ENCODE results near the gene EML1.
A peak's percentile ranks its signal among the peaks of the same experiment; 100 is the strongest.

EML1 gene

DNA sequence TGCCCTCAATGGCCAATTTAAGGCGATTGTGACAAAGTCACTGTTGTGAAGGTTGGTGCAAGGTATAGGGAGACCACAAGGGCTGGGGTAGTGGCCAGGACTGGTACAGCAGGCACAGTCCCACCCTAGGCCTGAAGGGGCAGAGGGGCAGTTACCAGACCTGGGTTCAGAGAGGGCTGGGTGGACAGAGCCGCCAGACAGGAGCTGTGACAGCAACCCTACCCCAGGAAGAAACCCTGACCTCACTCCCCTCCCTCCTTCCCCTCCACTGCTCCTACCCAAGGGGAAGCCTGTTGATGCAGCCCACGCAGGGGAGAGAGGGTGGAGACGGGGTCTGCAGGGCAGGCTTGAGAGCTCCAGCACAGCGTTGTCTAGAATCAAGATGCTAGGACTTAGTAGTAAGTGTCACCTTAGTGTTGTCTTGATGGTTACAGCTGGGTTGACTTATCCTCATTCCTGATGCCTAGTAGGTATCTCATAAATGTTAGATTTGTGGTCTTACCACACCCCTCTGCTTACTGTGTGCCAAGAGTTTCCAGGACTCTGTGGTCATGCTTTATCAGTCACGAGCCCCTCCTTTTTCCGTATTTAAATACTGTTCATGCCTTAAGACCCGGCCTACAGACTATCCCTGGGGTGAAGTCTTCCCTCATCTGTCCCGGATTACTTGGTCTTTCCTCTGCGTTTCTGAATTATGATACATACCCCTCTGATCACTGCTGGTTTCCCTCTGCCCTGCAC is 14.4 kb downstream of the EML1 start:
- no peak for DNase-seq

DNA sequence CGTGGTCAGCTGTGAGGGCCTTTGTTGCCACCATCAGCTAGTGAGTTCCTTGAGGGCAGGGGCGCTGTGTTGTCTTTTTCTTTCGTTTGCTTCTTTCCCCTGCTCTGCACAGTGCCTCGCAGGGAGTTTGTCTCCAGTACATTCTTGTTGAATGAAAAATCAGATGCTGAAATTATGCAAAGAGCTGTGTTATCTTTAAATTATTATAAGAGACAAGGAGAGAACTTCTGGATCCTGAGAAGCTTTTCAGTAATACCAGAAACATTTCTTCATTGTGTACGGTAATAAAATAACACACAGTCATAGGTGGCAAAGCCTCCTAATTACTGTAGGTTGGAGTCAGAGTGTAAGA is 14.9 kb downstream of the EML1 start:
- DNase-seq: no peak

DNA sequence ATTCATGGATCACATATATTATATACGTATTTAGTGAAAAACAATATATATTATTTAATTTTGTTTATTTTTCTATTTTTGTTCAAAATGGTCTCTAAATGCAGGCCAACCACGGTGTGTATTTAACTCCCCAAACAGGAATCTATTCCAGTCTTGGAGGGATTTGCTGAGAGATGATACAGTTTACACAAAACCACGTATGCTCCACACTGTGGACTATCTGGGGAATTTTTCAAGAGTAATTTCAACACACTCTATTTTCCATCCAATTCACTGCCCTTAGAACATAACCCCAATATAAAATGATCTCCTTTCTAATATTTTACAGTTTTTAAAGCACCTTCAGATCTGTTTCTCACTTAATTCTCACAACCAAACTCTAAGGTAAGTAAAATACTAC is 15.3 kb downstream of the EML1 start:
- no peak for DNase-seq

DNA sequence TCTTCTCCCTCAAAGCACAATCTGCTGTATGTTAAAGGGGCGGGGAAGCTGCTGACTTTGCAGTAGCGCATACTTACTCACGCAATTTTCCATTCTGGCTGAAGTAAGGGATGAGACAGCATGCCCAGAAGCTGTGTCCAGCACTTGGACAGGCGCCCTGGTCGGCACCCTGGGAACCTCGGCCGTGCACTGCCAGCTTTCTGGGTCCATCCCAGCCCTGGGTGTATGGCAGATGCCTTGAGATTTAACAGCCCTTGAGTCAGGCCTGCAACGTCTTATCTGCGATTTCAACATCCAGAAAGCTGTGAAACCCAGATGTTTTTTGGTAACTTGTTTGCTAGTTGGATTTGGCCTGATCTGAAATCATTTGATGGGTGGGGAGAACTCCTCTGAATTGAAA is 16.1 kb downstream of the EML1 start:
- DNase-seq: no peak

DNA sequence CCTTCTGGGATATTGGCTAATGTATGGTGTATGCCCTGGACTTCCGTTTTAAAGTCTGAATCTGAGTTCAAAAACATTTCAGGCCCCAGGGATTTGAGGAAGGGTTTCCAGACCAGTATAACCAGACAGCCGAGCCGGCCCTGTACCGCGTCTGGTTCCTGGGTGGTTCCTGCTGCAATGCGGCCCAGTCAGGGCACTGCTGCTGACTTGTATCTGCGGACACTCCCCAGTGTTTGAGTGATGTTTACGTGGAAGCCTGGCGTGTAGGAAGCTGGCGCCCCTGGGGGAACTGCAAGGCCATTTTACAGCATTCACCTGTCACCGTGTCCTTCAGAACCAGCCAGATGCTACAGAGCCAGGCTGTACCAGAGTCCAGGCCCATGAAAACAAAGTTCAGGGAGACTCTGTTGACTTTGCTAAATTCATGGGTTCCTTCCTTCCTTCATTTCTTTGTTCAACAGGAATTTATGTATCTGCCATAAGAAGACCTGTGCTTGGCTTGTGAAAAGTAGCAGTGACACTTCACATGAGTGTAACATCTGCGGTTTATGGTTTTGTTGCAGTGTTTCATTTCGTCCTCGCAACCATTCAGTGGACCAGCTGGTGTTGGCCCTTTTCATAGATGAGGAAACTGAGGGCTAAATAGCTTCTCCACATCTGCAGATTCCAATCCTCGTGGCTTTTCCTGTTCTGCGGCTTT is 16.8 kb downstream of the EML1 start:
- no peak for DNase-seq

DNA sequence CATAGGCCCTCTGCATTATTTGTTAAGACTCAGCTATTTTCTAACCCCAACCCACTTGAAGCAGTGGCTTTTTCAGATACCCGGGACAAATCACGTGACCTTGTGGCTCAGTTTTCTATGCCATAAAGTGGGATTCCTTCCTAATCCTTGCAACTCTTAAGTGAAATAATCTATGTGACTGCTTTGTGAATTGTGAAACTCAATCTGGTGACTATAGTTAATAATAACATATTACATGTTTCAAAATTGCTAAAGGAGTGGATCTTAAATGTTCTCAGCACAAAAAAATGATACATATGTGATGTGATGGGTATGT is 17.3 kb downstream of the EML1 start:
- DNase-seq: no peak

DNA sequence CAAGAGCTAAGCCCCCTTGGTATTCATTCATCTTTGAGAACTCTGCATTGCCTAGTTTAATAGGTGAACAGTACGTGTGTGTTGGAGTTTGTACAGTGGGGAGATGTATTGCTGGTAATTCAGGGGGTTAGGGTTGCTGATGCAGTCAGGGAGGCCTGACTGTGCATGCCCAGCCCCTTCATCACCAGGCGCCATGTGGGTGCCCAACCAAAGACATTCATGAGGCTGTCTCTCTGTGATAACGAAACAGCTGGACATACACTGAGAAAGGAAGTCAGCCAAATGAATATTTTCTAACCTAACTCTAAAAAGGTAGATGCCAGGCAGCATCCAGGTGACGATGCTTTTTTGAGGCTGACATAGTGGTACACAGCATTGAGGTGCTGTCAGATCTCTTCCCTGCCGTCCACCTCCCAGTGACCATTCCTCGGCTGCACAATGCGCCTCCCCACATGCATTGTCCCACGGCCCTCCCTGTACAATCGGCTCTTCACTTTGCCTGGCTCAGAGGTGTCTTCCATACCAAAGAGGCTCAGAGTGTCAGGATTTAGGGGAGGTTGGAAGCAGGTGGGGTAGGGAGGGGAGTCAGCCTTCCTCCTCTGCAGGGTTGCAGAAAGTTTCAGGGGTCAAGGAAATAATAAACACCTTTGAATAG is 19.0 kb downstream of the EML1 start:
- no peak for DNase-seq

DNA sequence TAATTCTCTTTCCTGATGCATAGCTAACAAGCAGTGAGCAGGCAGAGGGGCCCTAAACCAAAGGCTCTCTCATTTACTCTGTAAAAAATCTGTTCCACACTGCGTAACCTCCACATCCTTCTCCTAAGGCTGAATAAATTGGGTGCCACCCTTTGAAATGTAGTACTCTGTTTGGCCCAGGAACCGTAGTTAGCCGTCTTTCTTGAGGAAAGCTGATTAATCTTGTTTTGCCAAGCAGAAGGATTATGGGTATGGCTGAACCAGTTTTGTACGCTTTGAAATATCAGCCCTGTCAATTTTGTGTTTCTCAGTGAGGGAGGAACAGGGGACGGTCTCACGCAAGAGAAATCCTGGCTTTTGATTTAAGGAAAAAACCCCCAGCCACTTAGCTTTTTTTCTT is 19.7 kb downstream of the EML1 start:
- no peak for DNase-seq

DNA sequence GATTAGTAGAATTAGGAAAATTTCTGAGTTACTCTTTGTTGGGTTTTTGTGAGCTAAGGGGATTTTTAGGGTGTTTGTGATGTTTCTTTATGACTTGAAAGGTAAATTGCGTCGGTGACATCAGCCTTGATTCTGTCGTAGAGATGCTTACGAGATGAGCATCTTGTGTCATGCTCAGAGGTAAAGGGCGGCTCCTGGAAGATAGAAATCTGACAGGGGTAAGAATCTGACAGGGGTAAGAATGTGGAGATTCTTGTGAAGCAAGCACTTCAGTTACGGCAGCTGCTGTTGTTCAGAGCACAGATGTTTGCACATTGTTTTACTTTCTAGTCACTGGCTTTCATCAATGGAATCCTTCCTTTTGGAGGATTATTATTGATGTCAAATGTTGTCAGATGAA is 22.5 kb downstream of the EML1 start:
- DNase-seq: no peak

DNA sequence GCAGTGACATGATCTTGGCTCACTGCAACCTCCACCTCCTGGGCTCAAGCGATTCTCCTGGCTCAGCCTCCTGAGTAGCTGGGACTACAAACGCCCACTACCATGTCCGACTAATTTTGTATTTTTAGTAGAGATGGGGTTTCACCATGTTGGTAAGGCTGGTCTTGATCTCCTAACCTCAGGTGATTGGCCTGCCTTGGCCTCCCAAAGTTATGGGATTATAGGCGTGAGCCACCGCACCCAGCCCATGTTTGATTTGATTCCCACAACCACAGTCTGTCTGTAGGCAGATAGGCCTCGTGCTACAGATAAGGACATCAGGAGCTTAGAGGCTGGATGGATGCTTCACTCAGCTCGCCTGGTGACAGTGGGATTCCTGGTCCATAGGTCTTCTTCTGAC is 23.0 kb downstream of the EML1 start:
- no peak for DNase-seq

DNA sequence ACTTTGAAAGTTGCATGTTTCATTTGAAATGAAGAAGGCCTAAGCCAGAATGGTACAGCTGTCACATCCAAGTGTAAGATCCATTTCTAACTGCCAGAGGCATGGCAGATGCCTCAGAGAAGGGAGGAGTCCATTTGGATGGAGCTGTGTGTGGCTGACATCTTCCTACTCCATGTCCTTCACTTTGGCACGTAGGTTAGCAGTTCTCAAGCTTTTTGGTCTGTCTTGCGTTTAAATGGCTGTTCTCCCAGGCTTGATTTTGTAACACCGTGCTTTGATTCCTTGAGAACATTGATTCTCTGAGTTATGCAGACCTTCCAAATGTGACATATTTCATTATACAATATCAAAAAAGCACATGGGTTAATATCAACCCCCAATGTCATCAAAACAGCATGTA is 23.4 kb downstream of the EML1 start:
- DNase-seq: no peak

DNA sequence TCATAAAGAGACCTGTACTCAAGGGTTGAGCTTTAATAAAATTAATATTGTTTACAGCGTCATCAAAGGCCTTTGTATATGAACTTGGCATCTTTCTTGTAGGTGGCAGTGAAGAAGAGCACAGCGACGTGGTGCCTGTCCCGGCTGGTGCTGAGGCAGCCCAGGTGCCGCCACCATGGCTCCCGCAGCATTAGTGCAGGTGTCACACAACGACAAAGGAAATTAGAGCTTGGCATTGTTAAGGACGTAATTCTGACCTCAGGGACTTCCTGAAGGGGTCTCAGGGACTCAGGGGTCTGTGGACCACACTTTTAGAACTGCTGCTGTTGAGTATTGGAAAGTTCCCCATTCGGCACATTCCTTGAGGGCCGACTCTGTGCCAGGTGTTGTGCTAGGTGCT is 24.1 kb downstream of the EML1 start:
- no peak for DNase-seq

DNA sequence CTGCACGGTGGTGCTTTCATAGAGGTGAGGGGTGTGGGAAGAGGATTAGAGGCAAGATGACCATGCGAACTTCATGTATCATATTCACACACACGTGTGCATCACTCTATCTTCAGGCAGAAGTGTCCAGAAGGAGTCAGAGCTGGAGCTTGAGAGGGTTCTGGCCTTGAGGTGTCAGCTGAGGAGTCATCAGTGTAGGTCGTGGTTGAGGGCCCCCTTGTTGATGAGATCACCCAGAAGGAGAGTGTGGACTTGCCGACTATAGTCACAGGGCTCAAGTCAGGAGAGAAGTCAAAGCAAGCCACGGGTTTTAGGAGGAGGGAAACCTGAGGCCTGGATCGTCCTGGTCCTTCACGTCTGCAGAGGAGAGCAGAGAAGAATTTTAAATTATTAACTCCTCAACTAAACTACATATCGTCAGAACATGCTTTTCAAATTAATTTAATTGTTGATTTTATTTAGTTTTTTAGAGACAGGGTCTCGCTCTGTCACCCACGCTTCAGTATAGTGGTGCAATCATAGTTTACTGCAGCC is 25.4 kb downstream of the EML1 start:
- no peak for DNase-seq

DNA sequence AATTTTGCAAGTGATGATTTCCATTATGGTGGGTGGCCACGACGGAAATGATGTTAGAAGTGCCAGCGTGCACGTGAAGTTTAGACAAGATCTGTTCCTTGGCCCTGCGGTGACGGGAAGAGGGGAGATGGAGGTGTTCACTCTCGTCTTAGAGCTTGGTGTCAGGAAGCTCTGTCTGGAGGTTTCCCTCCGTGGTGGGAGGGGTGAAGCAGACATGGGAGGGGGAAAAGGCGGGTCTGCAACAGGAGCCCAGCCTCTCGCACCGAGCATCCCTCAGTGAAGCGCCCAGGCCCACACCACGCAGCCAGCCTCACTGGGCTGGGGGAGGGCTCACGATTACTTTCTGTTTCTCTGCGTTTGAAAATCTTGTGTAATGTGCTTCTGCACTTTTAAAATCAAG is 26.3 kb downstream of the EML1 start:
- DNase-seq: no peak

DNA sequence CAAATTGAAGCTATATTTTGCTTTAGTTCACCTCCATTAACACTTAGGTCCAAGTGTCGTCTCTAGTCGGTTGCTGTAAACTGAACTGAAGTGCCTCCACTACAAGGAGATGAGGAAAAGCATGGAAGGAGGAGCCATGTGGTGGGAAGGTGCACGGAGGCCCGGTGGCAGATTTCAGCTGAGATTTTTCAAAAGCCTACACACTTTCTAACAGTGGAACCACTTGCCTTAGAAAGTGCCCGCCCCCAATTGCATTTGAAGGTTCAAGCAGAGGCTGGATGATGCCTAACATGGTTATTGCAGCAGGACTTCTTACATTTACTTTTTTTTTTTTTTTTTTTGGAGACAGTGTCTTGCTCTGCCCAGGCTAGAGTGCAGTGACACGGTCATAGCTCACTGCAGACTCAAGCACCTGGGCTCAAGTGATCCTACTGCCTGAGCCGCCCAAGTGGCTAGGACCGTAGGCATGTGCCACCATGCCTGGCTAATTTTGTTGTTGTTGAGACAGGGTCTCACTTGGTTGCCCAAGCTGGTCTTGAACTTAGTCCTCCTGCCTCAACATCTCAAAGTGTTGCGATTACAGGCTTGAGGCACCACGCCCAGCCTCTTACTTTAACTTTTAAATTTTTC is 27.6 kb downstream of the EML1 start:
- no peak for DNase-seq

DNA sequence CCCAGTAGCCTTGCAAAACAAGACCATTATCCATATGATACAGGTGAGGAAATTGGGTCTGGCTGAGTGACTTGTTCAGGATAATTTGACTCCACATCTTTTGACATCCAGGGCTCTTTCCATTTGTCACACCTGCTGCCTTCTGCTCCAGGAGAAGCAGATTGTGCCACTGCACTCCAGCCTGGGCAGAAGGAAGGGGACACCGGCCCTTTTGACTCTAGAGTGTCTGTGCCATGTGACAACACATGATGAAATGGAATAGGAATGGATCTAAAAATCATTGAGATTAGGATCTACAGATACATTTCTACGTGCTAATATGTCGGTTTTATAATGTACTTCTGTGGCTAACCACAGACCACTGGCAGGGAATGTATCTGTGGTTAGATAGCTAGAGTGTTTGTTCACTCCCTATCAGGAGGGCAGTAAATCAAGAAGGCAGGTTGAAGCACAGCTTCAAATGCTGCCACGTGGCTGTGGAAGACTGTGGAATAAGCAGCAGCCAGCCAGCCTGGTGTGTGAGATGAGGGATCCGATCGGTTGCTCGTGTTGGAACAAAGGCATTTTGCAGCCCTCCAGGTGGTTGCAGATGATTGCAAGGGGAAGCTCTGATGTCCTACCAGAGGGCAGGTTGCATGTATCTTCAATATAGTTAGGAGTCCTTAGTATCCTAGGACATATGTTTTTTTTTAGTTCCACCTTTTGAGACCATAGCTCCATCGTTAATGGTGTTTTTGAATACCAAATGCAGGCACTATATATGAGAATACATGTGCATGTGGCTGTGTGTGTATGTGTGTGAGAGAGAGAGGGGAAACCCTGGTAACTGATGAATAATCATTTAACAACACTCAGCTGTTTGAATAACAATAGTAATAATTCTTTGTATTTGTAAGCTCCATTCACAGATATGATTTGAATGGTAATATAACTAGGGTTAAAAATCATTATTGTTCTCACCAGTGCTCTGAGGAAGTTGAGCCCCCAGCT is 28.6 kb downstream of the EML1 start:
- peak; percentile 33 for DNase-seq

DNA sequence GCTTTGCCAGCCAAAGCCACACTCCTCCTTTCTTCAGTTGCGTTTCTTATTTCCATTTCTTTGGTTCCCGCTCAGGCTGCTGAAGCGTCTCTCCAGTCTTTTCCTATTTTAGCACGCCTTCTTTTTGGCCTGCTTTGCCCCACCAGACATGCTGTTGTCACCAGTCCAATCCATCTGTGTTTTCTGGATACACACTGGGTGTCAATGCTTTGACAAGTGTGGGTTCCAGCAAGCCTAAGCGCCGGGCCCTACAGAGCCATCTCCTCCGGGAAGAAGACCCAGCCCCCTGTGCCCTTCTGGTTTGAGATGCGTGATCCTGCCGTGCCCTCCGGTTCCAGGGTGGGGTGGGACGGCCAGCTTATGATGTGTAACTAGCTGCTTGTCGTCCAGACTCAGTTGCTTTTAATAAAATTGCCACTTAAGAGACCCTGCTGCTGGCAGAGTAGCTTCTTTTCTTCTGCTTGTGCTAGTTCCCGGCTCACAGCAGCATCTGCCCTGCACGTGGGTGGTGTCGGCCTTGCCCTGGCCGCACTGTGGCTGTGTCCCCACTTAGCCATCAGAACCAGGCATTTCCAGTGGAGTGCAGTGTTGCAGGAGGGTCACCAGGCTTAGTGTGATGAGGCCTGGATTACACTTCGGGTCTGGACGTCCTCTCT is 29.7 kb downstream of the EML1 start:
- DNase-seq: no peak

DNA sequence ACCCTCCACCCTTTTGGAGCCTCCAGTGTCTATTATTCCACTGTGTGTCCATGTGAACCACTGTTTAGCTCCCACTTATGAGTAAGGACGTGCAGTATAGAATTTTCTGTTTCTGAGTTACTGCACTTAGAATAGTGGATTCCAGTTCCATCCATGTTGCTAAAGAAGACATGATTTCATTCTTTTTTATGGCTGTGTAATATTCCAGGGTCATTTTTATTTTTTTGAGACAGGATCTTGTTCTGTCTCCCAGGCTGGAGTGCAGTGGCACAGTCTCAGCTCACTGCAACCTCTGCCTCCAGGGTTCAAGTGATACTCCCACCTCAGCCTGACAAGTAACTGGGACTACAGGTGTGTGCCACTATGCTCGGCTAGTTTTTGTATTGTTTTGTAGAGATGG is 31.6 kb downstream of the EML1 start:
- DNase-seq: no peak

DNA sequence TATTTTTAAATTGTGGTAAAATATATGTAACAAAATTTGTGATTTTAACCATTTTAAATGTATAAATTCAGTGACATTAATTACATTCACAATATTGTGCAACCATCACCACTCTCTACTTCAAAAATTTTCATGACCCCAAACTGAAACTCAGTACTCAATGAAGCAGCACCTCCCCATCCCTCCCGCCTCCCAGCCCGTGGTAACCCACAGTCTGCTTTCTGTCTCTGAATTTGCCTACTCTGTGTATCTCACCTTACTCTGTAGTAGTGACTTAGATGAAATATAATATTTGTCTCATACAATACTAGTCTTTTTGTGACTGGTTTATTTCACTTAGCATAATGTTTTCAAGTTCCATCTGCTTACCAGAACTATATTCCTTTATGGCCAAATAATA is 36.2 kb downstream of the EML1 start:
- no peak for DNase-seq

DNA sequence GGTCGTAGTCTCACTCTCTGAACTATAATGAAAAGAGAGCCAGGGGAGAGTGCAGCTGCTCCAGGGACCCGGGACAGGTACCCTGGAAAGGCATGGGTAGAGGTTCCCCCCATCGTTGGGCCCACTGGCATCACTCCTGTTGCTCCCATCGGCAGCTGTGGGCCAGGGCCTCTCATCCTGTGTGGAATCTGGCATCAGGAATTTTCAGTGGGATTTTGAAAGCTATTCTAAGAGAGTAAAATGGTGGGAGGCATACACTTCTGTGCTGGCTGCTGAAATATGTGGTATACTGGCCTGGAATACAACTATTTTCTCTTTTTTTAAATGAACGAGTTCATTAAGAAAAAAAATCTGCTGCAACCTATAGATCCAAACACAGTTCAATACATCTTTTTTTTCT is 38.1 kb downstream of the EML1 start:
- no peak for DNase-seq

DNA sequence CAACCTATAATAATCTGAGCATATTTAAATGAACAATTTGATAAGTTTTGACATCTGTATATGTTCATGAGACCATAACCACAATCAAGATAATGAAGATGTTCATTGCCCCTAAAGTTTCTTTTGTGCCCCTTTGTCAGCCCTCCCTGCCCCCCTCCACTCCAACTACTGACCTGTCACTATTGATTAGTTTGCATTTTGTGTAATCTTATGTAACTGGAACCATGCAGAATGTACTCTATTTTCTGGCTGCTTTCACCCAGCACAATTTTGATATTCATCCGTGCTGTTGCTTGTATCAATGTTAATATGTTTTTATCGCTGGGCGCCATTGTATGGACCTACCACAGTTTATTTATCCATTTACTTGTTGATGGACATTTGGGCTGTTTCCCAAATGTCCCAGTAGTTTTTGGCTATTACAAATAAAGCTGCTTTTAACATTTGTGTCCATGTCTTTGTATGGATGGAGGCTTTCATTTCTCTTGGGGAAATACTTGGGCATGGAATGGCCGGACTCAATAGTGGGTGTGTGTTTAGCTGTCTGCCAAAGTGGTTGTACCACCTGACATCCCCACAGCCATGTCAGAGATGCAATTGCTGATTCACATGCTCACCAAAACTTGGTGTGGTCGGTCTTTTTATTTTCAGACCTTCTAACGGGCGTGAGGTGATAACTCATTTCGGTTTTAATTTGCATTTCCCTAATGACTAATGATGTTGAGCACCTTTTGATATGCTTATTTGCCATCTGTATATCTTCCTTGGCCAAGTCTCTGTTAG is 38.9 kb downstream of the EML1 start:
- no peak for DNase-seq

Data from NCI-H1105 treated with DMSO at 0.1 percent for 48 hours (cell line).